ENCODE measurements around the gene SLC35A4.
"Not testable (repeated sequence)": the region's sequence is repeated elsewhere in the genome, so short reads cannot be mapped to it uniquely, and the experiment has no call there.

Gene SLC35A4

GRCh38 chr5:140557965-140558364, 6.7 kb upstream of the SLC35A4 start:
- no peak for DNase-seq (ENCODE audit: low spot score)

GRCh38 chr5:140558542-140558941, 6.1 kb upstream of the SLC35A4 start:
- DNase-seq (ENCODE audit: low spot score), result no peak

- no peak for DNase-seq (ENCODE audit: low spot score)
These were observed 4.4 kb upstream of the SLC35A4 start for GRCh38 chr5:140560227-140560626.

- no peak for DNase-seq (ENCODE audit: low spot score)
These were observed 2.7 kb upstream of the SLC35A4 start for GRCh38 chr5:140561753-140562523.

DNA sequence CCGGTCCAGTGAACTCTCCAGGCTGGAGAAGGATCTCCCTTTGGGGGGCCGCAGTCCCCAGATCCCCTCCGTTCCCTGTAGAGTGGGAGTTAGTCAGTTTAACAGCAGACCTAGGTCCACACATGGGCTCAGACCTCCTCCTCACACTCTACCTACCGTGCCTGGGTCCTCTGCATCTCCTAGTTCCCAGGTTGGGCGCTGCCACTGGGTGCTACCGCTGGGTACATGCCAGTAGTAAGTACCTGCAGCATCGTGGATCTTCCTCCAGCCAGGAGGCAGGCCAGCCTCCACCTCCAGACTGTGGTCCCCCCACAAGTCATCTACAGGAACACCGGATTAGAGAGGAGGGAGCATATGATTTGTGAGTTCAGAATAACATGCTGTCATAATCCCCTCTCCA, 1.0 kb upstream of the SLC35A4 start:
- no peak for DNase-seq (ENCODE audit: low spot score)

DNA sequence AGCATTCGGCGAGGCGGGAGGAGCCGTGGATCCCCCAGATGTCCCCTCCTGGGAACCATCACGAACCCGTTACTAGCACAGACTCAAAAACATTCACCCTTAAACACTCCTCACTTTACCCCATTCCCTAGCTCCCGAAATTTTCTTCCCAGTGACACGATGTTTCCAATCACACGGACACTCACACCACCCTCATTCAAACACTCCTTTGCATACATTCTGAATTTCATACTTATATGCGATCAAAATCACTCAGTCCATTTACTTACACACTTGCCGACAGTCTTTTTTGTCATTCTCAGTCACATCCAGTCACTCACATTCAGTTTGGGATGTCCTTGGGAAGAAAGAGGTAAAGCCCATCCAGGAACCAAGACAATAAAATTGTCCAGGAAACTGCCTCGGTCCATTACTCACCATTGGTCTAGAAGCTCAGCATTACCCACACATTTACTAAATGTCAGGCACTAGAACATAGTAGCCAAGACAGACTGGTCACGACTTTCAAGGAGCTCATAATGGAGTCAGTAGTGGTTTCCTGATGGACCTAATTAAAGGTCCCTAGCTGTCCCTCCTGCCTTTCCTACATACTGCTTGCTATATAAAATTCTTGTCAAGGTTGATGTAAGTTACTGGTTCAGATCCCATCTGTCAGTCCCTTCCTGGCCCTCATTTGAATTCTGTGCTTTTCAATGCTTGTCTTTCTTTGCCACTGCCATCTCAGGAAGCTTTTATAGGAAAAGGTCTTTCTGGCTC, 574 bp downstream of the SLC35A4 start:
- no peak for DNase-seq (ENCODE audit: low spot score)

- DNase-seq (ENCODE audit: low spot score), result peak; percentile 24
These were observed 1.1 kb downstream of the SLC35A4 start for GRCh38 chr5:140565780-140566095.

- DNase-seq (ENCODE audit: low spot score), result no peak
These were observed 2.0 kb downstream of the SLC35A4 start for GRCh38 chr5:140566665-140567064.

- no peak for DNase-seq (ENCODE audit: low spot score)
These were observed 2.6 kb downstream of the SLC35A4 start for GRCh38 chr5:140567136-140567818.

DNA sequence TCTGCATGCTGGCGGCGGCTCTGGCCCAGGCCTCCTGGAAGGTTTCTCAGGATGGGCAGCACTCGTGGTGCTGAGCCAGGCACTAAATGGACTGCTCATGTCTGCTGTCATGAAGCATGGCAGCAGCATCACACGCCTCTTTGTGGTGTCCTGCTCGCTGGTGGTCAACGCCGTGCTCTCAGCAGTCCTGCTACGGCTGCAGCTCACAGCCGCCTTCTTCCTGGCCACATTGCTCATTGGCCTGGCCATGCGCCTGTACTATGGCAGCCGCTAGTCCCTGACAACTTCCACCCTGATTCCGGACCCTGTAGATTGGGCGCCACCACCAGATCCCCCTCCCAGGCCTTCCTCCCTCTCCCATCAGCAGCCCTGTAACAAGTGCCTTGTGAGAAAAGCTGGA, 3.2 kb downstream of the SLC35A4 start:
- no peak for DNase-seq (ENCODE audit: low spot score)

GRCh38 chr5:140568443-140569063, 3.9 kb downstream of the SLC35A4 start:
- DNase-seq (ENCODE audit: low spot score), result no peak

GRCh38 chr5:140569197-140569596, 4.6 kb downstream of the SLC35A4 start:
- no peak for DNase-seq (ENCODE audit: low spot score)

GRCh38 chr5:140570058-140570457, 5.4 kb downstream of the SLC35A4 start:
- DNase-seq (ENCODE audit: low spot score), result no peak

- DNase-seq (ENCODE audit: low spot score), result no peak
These were observed 5.9 kb downstream of the SLC35A4 start for GRCh38 chr5:140570488-140570887.

DNA sequence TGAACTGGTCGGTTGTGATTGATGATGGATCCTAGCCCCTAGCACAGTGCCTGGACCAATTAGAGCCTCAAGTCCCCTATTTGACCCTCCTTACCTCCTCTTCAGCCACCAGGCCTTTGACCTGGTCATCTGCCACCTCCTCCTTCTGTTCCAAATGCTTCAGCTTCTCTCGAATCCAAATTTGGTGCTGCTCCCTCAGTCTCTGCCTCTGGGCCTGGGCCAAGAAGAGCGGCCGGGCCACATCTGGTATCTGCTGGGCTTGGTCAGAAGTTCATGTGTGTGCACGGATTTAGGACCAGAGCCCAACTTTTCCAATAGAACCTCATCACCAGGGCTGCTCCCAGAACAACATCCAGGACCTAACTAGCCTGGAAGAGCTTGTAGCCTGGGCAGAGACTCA, 6.5 kb downstream of the SLC35A4 start:
- DNase-seq (ENCODE audit: low spot score), result no peak

DNA sequence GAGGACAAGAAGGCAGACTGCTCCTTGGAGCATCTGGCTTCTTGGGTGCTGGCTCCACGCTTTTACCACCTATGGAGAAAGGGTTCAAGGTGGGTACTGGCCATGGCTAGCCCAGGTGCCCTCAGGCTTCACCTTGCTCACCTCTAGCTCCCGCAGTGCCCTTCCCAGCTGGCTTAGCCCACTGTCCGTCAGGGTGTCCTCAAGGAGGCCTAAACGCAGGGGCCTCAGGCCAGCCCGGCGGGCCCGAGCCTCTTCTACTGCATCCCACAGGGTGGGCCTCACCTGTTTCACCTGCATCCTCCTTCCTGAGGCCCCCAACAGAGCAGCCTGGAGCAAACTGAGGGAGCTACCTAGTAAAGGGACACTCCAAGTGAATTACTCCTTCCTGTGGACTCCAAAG, 9.1 kb downstream of the SLC35A4 start:
- no peak for DNase-seq (ENCODE audit: low spot score)

GRCh38 chr5:140574165-140574564, 9.5 kb downstream of the SLC35A4 start:
- no peak for DNase-seq (ENCODE audit: low spot score)

DNA sequence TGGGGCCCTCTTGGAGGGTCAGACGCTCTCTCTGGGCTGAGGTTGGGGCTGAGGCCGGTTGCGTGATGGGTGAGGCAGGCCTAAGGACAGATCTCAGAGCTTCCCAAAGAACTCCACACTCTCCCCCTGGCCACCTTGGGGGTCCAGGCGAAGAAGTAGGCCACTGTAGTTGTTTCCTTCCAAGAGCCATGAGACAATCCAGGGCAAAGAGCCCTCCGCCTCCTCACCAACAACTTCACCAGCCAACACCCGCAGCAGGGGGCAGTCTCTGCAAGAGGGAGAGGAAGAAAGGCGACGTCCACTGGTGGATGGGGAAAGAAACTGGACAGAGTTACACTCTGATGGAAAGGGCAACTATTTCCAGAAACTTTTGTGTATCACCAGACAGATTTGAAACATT, 10.7 kb downstream of the SLC35A4 start:
- DNase-seq (ENCODE audit: low spot score), result peak; percentile 30

- no peak for DNase-seq (ENCODE audit: low spot score)
These were observed 12.2 kb downstream of the SLC35A4 start for GRCh38 chr5:140576776-140577201.

DNA sequence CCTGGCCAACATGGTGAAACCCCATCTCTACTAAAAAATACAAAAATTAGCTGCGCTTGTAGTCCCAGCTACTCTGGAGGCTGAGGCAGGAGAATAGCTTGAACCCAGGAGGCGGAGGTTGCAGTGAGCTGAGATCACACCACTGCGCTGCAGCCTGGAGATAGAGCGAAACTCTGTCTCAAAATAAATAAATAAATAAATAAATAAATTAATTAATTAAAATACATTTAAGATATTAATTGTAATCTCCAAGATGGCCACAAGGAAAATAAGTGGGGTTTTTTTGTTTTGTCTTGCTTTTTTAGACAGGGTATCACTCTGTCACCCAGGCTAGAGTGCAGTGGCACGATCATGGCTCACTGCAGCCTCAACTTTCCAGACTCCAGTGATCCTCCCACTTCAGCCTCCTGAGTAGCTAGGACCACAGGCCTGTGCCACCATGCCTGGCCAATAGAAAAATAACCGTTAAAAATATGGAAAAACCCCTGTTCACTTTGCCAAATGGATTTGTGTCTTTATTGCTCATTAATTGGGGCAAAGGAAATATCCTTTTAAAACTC, 14.6 kb downstream of the SLC35A4 start:
- not testable (repeated sequence) for DNase-seq (ENCODE audit: low spot score)

DNA sequence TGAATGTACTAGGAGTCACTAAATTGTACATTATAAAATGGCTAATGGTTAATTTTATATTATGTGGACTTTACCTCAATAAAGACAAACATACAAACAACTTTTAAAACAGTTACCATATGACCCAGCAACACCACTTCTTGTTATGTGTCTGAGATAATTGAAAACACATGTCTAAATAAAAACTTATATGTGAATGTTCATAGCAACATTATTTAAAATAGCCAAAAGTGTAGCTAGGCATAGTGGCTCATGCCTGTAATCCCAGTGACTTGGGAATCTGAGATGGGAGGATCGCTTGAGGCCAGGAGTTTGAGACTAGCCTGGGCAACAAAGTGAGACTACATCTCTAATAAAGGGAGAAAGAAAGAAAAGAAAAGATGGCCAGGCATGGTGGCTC, 22.9 kb downstream of the SLC35A4 start:
- no peak for DNase-seq (ENCODE audit: low spot score)
